Peyer's patch (tissue), 4 donors: ENCODE results near the gene MEGF8.

Source experiments
- POLR2A ChIP-seq, 2 donors: fragments of 450-650 bp; IDR thresholded peaks; one replicate each; pipeline ENCODE4 v1.5.1; 2017; ENCODE audit warnings: antibody characterized with exemption in 2 of 2, mild to moderate bottlenecking in 2 of 2, moderate library complexity in 2 of 2
- TF ChIP-seq, protein P1 (sequence below), 6 experiments: fragments of 450-650 bp in 4 of 6; fragments of 200-600 bp in 2 of 6; sonication (generic) in 1 of 6; IDR thresholded peaks; one replicate each; pipeline ENCODE4 v1.5.1; 2017 to 2019; ENCODE audit warnings: antibody characterized with exemption in 6 of 6, mild to moderate bottlenecking in 3 of 6, moderate library complexity in 1 of 6

DNA sequence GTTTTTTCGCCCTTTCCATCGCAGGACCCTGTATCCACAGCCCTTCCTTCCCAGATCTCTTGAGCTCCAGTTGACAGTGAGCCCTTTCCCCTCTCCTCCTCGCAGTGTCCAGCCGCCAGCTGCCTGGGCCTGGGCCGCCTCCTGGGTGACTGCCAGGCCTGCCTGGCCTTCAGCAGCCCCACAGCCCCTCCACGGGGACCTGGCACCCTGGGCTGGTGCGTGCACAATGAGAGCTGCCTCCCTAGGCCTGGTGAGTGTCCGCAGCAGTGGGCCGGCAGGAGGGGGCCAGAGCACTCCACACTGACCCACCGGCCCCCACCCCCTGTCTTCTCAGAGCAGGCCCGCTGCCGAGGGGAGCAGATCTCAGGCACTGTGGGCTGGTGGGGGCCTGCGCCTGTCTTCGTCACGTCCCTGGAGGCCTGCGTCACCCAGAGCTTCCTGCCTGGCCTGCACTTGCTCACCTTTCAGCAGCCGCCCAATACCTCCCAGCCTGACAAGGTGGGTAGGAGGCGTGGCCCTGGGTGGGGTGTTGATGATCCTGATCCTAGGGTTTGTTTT is 19.0 kb downstream of the MEGF8 start:
- TF ChIP-seq, protein P1, sequence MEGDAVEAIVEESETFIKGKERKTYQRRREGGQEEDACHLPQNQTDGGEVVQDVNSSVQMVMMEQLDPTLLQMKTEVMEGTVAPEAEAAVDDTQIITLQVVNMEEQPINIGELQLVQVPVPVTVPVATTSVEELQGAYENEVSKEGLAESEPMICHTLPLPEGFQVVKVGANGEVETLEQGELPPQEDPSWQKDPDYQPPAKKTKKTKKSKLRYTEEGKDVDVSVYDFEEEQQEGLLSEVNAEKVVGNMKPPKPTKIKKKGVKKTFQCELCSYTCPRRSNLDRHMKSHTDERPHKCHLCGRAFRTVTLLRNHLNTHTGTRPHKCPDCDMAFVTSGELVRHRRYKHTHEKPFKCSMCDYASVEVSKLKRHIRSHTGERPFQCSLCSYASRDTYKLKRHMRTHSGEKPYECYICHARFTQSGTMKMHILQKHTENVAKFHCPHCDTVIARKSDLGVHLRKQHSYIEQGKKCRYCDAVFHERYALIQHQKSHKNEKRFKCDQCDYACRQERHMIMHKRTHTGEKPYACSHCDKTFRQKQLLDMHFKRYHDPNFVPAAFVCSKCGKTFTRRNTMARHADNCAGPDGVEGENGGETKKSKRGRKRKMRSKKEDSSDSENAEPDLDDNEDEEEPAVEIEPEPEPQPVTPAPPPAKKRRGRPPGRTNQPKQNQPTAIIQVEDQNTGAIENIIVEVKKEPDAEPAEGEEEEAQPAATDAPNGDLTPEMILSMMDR (IDR thresholded peaks at IDR 0.05): no peak
- no peak for TF ChIP-seq POLR2A (IDR thresholded peaks at IDR 0.05)
